ENCODE measurements around the gene PLXNA3.
A peak's percentile ranks its signal among the peaks of the same experiment; 100 is the strongest.

Gene PLXNA3

GRCh38 chrX:154460326-154460725 is 2.2 kb downstream of the PLXNA3 start:
- peak; percentile 55 for DNase-seq

DNA sequence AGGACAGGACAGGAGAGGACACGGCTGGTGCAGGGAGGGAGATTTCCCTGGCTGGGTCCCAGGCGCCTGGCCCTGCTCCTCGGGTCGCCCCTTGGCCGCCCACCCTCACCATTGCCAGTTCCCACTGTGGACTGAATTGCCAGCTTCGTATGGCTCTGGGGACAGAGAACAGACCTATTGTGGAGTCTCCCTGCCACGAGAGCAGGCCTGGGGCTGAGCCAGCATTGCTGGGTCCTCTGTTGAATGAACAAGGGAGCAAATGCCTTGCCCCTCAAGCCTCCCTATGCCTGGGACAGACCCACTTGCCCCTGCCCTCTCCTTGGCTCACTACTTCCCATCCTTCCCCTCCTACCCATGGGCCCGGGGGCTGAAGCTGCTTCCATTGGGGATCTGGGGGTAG is 4.3 kb downstream of the PLXNA3 start:
- DNase-seq, result no peak

DNA sequence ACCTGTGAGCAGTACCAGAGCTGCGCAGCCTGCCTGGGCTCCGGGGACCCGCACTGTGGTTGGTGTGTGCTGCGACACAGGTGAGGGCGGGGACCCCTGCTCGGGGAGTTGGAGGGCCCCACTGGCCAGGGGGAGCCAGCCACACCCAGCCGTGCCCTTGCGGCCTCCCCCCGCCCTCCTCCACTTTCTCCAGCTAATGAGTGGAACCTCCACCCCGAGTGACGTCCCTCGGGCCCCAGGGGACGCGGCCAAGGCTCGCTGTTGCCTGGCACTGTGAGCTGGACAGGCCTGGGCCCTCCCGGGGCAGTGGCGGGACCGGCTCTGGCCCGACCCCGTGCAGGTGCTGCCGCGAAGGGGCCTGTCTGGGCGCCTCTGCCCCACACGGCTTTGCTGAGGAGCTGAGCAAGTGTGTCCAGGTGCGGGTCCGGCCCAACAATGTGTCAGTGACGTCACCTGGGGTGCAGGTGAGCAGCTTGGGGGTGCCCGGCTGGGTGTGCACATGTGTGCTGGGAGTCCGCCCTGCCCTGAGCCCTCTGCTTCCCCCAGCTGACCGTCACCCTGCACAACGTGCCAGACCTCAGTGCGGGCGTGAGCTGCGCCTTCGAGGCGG is 5.6 kb downstream of the PLXNA3 start:
- DNase-seq, result no peak

GRCh38 chrX:154464806-154465365 is 6.8 kb downstream of the PLXNA3 start:
- no peak for DNase-seq

GRCh38 chrX:154465601-154466000 is 7.5 kb downstream of the PLXNA3 start:
- no peak for DNase-seq

- DNase-seq, result no peak
Observed at GRCh38 chrX:154466036-154466435, 8.0 kb downstream of the PLXNA3 start.

DNA sequence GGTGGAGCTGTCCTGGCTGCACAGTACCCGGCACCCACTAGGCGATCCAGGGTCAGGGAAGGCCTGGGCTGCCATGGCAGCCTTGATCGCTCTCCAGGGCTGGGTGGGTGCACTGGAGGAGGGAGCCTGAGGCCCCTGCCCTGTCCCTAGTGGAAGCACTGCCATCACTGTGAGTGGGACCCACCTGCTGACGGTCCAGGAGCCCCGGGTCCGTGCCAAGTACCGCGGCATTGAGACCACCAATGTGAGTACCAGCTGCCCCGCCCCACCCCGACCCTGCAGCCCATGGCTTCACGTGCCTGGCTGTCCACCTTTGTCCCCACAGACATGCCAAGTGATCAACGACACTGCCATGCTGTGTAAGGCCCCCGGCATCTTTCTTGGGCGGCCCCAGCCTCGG is 8.8 kb downstream of the PLXNA3 start:
- no peak for DNase-seq

DNA sequence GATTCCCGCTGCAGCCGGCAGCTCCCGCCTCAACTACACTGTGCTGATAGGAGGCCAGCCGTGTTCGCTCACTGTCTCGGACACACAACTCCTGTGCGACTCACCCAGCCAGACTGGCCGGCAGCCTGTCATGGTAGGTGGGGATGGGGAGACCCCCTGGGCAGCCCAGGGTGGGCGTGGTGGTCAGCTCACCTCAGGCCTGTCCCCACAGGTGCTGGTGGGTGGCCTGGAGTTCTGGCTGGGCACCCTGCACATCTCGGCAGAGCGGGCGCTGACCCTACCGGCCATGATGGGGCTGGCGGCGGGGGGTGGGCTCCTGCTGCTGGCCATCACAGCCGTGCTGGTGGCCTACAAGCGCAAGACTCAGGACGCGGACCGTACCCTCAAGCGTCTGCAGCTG is 9.5 kb downstream of the PLXNA3 start:
- DNase-seq, result no peak

DNA sequence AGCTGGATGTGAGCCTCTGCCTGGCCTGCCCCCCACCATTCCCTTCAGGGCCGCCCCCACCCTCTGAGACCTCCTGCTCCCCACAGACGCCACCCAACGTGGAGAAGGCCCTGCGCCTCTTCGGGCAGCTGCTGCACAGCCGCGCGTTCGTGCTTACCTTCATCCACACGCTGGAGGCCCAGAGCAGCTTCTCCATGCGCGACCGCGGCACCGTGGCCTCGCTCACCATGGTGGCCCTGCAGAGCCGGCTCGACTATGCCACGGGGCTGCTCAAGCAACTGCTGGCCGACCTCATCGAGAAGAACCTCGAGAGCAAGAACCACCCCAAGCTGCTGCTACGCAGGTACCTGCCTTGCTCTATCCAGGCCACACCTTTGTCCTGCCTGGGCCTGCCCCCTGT is 10.1 kb downstream of the PLXNA3 start:
- DNase-seq, result no peak

GRCh38 chrX:154469114-154469513 is 11.0 kb downstream of the PLXNA3 start:
- DNase-seq, result no peak

GRCh38 chrX:154469880-154470279 is 11.8 kb downstream of the PLXNA3 start:
- no peak for DNase-seq

DNA sequence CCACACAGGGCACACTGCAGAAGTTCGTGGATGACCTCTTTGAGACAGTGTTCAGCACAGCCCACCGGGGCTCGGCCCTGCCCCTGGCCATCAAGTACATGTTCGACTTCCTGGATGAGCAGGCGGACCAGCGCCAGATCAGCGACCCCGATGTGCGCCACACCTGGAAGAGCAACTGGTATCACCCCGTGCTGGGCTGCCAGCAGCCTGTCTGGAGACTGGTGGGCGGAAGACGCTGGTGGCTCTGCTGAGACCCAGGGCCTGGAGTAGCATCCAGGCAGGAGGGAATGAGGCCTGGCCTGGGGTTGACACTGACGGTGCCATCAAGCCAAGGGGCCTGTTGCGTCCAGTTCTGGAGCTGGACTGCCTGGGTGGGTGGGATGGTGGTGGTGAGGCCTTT is 12.4 kb downstream of the PLXNA3 start:
- DNase-seq, result no peak

DNA sequence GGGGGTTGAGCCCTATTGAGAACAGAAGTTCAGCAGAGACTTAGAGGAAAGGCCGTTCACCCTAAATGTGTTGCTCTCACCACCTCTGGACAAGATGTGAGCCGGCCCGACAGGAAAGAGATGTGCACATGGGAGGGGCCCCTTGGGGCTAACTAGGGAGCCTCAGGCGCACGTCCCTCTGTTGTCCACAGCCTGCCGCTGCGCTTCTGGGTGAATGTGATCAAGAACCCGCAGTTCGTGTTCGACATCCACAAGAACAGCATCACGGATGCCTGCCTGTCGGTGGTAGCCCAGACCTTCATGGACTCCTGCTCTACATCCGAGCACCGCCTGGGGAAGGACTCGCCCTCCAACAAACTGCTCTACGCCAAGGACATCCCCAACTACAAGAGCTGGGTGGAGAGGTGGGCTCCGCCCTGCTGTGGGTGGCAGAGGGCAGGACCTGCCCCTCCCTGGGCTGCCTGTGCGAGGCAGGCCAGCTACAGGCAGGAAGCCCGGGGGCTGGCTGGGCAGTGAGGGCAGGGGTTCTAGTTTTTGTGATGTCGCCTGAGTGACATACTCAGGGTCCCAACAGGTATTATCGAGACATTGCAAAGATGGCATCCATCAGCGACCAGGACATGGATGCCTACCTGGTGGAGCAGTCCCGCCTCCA is 13.0 kb downstream of the PLXNA3 start:
- no peak for DNase-seq

- DNase-seq, result no peak
Observed at GRCh38 chrX:154471839-154472684, 14.0 kb downstream of the PLXNA3 start.

DNA sequence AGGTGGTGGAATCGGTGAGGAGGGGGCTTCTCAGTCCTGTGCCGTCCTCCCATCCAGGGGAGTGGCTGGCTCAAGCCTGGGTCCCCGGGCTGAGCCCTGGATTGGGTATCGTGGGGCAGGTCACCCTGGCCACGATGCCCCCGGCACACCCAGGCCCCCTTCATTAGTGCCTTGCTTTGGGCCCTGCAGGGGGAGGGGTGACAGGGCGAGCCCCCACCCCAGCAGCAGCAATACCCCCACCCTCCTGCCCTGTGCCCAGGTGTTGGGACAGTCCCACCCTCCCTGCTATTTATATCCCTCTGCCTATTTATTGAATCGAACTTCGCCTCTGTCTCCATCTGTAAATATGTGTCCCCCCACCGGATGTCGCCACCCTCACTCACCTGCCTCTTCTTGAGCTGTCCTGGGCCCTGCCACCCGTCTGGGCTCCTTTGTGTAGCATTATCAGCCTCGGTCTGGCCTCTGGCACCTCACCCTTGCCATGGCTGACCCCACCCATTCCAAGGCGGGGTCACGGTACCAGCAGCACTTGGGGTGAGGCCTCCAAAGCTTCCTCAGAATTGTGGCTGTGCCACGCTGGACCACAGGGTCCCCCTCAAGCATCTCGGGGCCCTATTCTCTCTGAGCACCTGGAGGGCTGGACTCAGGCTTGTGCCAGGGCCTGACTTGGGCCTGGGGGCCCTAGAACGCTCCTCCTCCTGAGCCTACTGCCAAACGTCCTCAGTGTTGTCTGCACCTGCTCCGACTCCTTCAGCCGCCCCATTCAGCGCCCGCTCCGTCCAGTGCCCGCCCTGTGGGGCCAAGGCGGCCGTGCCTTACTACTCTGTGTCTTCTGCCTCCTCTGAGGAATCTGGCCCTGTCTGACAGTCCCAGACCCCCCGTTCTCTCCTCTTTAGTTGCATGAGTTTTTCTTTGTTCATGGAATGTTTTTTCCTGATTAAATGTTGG is 14.9 kb downstream of the PLXNA3 start:
- DNase-seq, result no peak

DNA sequence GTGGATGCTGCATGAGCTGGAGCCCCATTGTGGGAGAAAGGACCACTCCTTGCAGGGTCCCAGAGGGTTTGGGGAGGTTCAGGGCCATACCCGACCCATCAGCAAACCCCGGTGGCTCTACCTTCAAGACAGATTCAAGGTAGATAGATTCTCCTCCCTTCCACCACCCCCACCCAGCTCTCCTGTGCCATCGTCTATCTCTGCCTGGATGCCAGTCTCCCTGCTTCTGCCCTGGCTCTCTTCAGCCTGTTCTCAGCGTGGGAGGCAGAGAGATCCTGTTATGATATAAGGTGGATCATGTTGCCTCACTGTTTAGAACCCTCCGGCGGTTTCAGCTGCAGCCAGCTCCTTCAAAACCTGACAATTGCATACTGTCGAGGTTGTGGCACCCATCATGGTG is 15.6 kb downstream of the PLXNA3 start:
- no peak for DNase-seq

DNA sequence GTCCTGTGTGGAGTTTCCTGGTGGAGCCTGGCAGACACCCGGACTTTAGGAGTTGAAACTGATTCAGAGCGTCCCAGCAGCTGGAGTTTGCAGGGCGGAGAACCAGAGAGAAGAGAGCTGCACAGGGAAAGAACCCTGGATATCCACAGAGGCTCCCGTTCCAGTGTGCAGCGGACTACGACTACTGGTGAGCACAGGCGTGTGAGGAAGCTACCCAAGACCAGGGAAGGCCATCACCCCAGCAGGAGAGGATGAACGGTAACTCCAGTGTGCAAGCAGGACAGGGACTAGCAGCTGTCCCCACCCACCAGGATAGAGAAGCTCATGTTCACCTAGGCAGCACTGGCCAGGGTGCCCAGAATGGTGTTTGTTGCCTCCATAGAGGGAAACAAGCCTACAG is 18.7 kb downstream of the PLXNA3 start:
- no peak for DNase-seq

DNA sequence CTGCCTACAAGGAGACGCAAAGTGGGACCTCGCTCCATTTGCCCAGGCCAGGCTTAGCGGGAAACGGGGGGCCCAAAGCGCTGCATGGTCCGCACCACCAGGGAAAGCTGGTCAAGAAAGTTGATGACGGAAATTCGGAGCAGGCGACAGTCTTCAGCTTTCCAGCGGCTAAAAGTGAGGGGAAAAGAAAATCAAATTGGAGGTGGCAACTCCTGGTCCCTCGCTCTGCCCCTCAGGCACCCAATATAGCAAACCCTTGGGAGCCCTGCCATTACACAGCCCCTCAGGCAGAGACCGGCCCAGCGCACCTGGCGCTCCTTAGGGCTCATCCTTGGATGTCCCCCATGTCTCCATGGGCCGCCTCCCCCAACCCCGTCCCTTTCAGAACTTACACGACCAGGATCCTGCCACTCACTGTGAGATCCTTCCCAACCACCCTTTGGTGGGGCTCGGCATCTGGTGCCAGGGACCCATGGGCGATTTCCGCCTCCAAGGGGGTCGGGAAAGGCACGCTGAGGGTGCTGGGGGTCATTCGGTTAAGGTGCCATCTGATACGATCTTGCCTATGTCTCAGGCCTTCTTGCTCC is 19.9 kb downstream of the PLXNA3 start:
- DNase-seq, result peak; percentile 46

- peak; percentile 90 for DNase-seq
Observed at GRCh38 chrX:154478728-154479622, 20.9 kb downstream of the PLXNA3 start, which contains the start of gene LAGE3. LAGE3 (minus strand) TSS chrX:154479281; CDS start chrX:154478915, 366 bp downstream.

DNA sequence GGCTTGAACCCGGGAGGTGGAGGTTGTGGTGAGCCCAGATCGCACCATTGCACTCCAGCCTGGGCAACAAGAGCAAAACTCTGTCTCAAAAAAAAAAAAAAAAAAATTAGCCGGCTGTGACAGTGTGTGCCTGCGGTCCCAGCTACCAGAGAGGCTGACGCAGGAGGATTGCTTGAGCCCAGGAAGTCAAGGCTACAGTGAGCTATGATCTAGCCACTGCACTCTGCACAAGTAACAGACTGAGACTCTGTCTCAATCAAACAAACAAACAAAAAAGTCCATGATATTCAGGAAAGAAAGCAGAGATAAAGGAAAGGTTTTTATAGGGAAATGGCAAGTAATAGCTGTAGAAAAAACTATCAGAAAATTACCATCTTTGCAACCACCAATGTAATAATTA is 23.1 kb downstream of the PLXNA3 start:
- DNase-seq, result no peak

Measured in NCI-H82 (cell line).